K562 (cell line): ENCODE data around the gene TRAF3IP3. TPM values are rescaled to one million over a fixed set of nuclear protein-coding genes. Genes with fewer than 3 reads are reported as not detected.

Source experiments
- ATAC-seq: fragments of 200-7000 bp; cut with Tn5 transposase; 3 replicates; pipeline ENCODE4 v1.9.1; 2020; ENCODE audit warnings: moderate library complexity
- BruUV-seq: library from RNA; stranded (reverse); fragments of 400-500 nt; replicated peaks from 2 replicates; lab custom pipeline; 2021; lab: Mats Ljungman, UMichigan
- CTCF ChIA-PET: fragments of 300-600 bp; formaldehyde crosslinking; extraction: SDS; loops from one replicate; lab custom pipeline; 2021; ENCODE audit warnings: low intra/inter-chr PET ratio; lab: Yijun Ruan, JAX
- POLR2A ChIA-PET: fragments of 300-600, 350-650 bp; sonication (Branson Sonifier 250); formaldehyde crosslinking; extraction: SDS; loops from one replicate; lab custom pipeline; 2021; ENCODE audit warnings: antibody characterized with exemption, inconsistent platforms; lab: Yijun Ruan, JAX
- DNase-seq, 4 experiments: peaks; one replicate each; pipeline versions ENCODE4 v3.0.0 to v3.0.0-alpha.2; 2011 to 2018; ENCODE audit warnings: low spot score in 3 of 4, mixed read lengths in 3 of 4; ENCODE audit errors: extremely low read depth in 1 of 4
- FAIRE-seq: peaks from 2 replicates; lab custom pipeline; 2011; peaks lifted over from hg19 to GRCh38; lab: Jason Lieb, UNC
- H2AFZ ChIP-seq: 2 replicates; pipeline ENCODE4 v1.6.0; 2011; ENCODE audit warnings: low read depth, low read length, control low read depth, inconsistent platforms
- H3K27ac ChIP-seq: fragments of 200-600 bp; 3 replicates; pipeline ENCODE4 v1.8.0; 2011; ENCODE audit warnings: low read depth, mild to moderate bottlenecking, control low read depth, inconsistent platforms, low read length, moderate library complexity, mixed read lengths; ENCODE audit errors: extremely low read depth
- H3K27me3 ChIP-seq, 2 experiments: fragments of 300-600 bp in 1 of 2; 2 replicates in 1 of 2; 3 replicates in 1 of 2; pipeline versions ENCODE4 v1.6.0 to v1.8.0; 2011; ENCODE audit warnings: inconsistent platforms in 2 of 2, low read length in 2 of 2, mild to moderate bottlenecking in 1 of 2, mixed read lengths in 1 of 2, moderate library complexity in 1 of 2; ENCODE audit not compliant: control insufficient read depth in 2 of 2, insufficient read depth in 2 of 2
- H3K36me3 ChIP-seq: fragments of 300-600 bp; 3 replicates; pipeline ENCODE4 v1.8.0; 2011; ENCODE audit warnings: mild to moderate bottlenecking, low read length, inconsistent platforms; ENCODE audit not compliant: control insufficient read depth, insufficient read depth
- H3K4me1 ChIP-seq, 2 experiments: fragments of 200-600 bp in 1 of 2; replicated peaks in 1 of 2; 2 replicates in 1 of 2; 3 replicates in 1 of 2; pipeline versions ENCODE4 v1.5.1 to v1.8.0; 2011; ENCODE audit warnings: inconsistent platforms in 2 of 2, low read length in 2 of 2, mild to moderate bottlenecking in 1 of 2, mixed read lengths in 1 of 2, moderate library complexity in 1 of 2; ENCODE audit not compliant: control insufficient read depth in 2 of 2, insufficient read depth in 2 of 2
- H3K4me2 ChIP-seq: 2 replicates; pipeline ENCODE4 v1.6.1; 2011; ENCODE audit warnings: low read length, control low read depth, inconsistent platforms, mixed read lengths; ENCODE audit not compliant: insufficient read depth
- H3K4me3 ChIP-seq: fragments of 200-600 bp; sonication (generic), shearing (Covaris generic); 2 replicates; pipeline ENCODE4 v1.5.1; 2016; ENCODE audit warnings: control low read depth, inconsistent platforms
- H3K79me2 ChIP-seq: fragments of 200-600 bp; 3 replicates; pipeline ENCODE4 v1.8.0; 2011; ENCODE audit warnings: low read length, inconsistent platforms; ENCODE audit not compliant: control insufficient read depth, insufficient read depth
- H3K9ac ChIP-seq, 2 experiments: 2 replicates each; pipeline versions ENCODE4 v1.6.0 to v1.6.1; 2011; ENCODE audit warnings: low read depth in 2 of 2, low read length in 2 of 2, control low read depth in 1 of 2, inconsistent platforms in 1 of 2, mild to moderate bottlenecking in 1 of 2, mixed read lengths in 1 of 2; ENCODE audit not compliant: insufficient read depth in 1 of 2
- H3K9me1 ChIP-seq: one replicate; pipeline ENCODE4 v1.6.0; 2011; ENCODE audit warnings: inconsistent platforms, mild to moderate bottlenecking, low read length, moderate library complexity; ENCODE audit not compliant: control insufficient read depth, insufficient read depth
- H3K9me3 ChIP-seq: replicated peaks from 2 replicates; pipeline ENCODE4 v1.5.1; 2011; ENCODE audit warnings: low read depth, low read length, inconsistent platforms; ENCODE audit not compliant: control insufficient read depth, insufficient read depth
- H4K20me1 ChIP-seq: replicated peaks from 2 replicates; pipeline ENCODE4 v1.6.1; 2011; ENCODE audit warnings: low read length, inconsistent platforms, mixed read lengths; ENCODE audit not compliant: control insufficient read depth, insufficient read depth
- BACH1 ChIP-seq: fragments of 200-800 bp; sonication (Bioruptor generic); IDR thresholded peaks from 2 replicates; pipeline ENCODE4 v1.6.1; 2016; ENCODE audit warnings: missing genetic modification characterization, missing compliant biosample characterization
- CHAMP1 ChIP-seq: fragments of 450-650 bp; IDR thresholded peaks from 2 replicates; pipeline ENCODE4 v1.6.1; 2016; ENCODE audit warnings: mild to moderate bottlenecking
- ELK3 ChIP-seq: fragments of 450-650 bp; formaldehyde crosslinking; IDR thresholded peaks from 2 replicates; pipeline ENCODE4 v1.4.0; 2020; ENCODE audit warnings: mild to moderate bottlenecking
- KDM2B ChIP-seq: fragments of 250-450 bp; sonication (Bioruptor Pico); IDR thresholded peaks from 2 replicates; pipeline ENCODE4 v1.8.0; 2021; ENCODE audit warnings: mild to moderate bottlenecking, moderate library complexity
- MNT ChIP-seq, 2 experiments: fragments of 450-650 bp; conservative IDR thresholded peaks; 2 replicates each; pipeline ENCODE4 v1.6.1; 2017; ENCODE audit warnings: mild to moderate bottlenecking in 2 of 2, moderate library complexity in 2 of 2
- NONO ChIP-seq, 2 experiments: fragments of 200-400 bp in 1 of 2; fragments of 450-650 bp in 1 of 2; formaldehyde crosslinking in 1 of 2; IDR thresholded peaks; 2 replicates each; pipeline ENCODE4 v1.6.1; 2017; ENCODE audit warnings: low read depth in 2 of 2, mild to moderate bottlenecking in 2 of 2, moderate library complexity in 2 of 2, low read length in 1 of 2
- NUFIP1 ChIP-seq: fragments of 450-650 bp; IDR thresholded peaks from 2 replicates; pipeline ENCODE4 v1.6.1; 2018; ENCODE audit not compliant: partially characterized antibody
- PTTG1 ChIP-seq: fragments of 450-650 bp; IDR thresholded peaks from 2 replicates; pipeline ENCODE4 v1.6.1; 2016; ENCODE audit warnings: low read depth, mild to moderate bottlenecking, missing genetic modification characterization, missing compliant biosample characterization
- RNF2 ChIP-seq: sonication (generic); IDR thresholded peaks from 2 replicates; pipeline ENCODE4 v1.6.1; 2016
- ZNF511 ChIP-seq: sonication (generic); formaldehyde crosslinking; IDR thresholded peaks from 2 replicates; pipeline ENCODE4 v1.8.0; 2022; ENCODE audit warnings: mild to moderate bottlenecking, missing genetic modification reagents
- WGBS: fragments of 100-300 bp; shearing (Covaris generic); methylation state at CpG from one replicate; pipeline ENCODE4 v1.1.6; 2016; ENCODE audit warnings: low coverage, mixed read lengths; ENCODE audit not compliant: insufficient coverage; ENCODE audit errors: missing lambda C conversion rate; 5-methylcytosine and 5-hydroxymethylcytosine counted together
- in situ Hi-C: fragments of 300-500 bp; cut with MboI; formaldehyde crosslinking; loops from 4 replicates; pipeline ENCODE4 v1.15.0; 2018; ENCODE audit warnings: inconsistent platforms, mixed read lengths
- intact Hi-C: fragments of 100-400 bp; cut with micrococcal nuclease; formaldehyde crosslinking; loops from 2 replicates; pipeline ENCODE4 v1.14.2; 2022
- polyA plus RNA-seq, 8 experiments: library from polyadenylated mRNA; depleted of rRNA in 4 of 8; stranded (reverse) in 5 of 8; unstranded in 3 of 8; fragments of >200 nt; fragmentation: Nextera tagmentation in 2 of 8; fragmentation: Illumina TruSeq in 1 of 8; extraction: Ambion mirVana in 2 of 8; extraction: Trizol in 1 of 8; gene quantifications; 2 replicates each; pipeline versions ENCODE4 v1.2.1 to v1.2.3, GENCODE V29; 2011 to 2014; ENCODE audit warnings: inconsistent platforms in 1 of 8, missing spikeins in 1 of 8
- total RNA-seq, 7 experiments: library from RNA; depleted of rRNA in 6 of 7; stranded (reverse); fragments of >200 nt in 6 of 7; fragmentation: Illumina TruSeq in 2 of 7; extraction: Trizol in 2 of 7; gene quantifications; 2 replicates each; pipeline versions ENCODE4 v1.2.1 to v1.2.3, GENCODE V29; 2011 to 2021; ENCODE audit warnings: low replicate concordance in 1 of 7

TRAF3IP3 gene
- total and polyA plus RNA-seq, 9 of the 15 experiments (the other 6 are each of a cell fraction or from before 2014, with no cell fraction given) = 0.06 to 1.1 (median 0.31) TPM

- H3K9me3 ChIP-seq = no peaks in the 10 kb centered on the region
- ChIA-PET CTCF (no interaction called here), POLR2A (interaction anchor here (1.1 kb wide), 1 partner anchor 14 kb away, joined by 5 read pairs; the partner anchor contains the start of gene UTP25)
- no TSS peak for BruUV-seq
- no peaks in the 10 kb centered on the region for H3K79me2 ChIP-seq
- no peak for ATAC-seq
- no peaks in the 10 kb centered on the region for H3K9me1 ChIP-seq
- no peak for DNase-seq
- no peak for TF ChIP-seq MNT (conservative IDR thresholded peaks at IDR 0.05)
- in situ Hi-C loops (no loop called here), intact Hi-C loops (no loop called here)
- no peaks in the 10 kb centered on the region for H3K36me3 ChIP-seq
- no peak overlapping the region for H3K4me2 ChIP-seq
- peaks cover 0 to 3% of the 10 kb centered on the region in 2 experiments; a peak in 1 of 5 replicates for H3K27me3 ChIP-seq
- no peak overlapping the region for H3K27ac ChIP-seq
- no peak for FAIRE-seq
- no peaks in the 10 kb centered on the region for H4K20me1 ChIP-seq
- H2AFZ ChIP-seq = no peak overlapping the region
- no peak overlapping the region for H3K9ac ChIP-seq
- H3K4me1 ChIP-seq = no peaks in the 10 kb centered on the region; a peak in 1 of 5 replicates
- no peak overlapping the region for H3K4me3 ChIP-seq
- WGBS = 55% methylated on average over 4 of the region's 4 CpGs
These were observed 58.0 kb downstream of the TRAF3IP3 start for GRCh38 chr1:209813902-209814301.

GRCh38 chr1:209815490-209815889 lies 59.6 kb downstream of the TRAF3IP3 start:
- in situ Hi-C loops = no loop called here
- CTCF ChIA-PET = no interaction called here
- POLR2A ChIA-PET = interaction anchor here (1.0 to 1.3 kb wide), 2 partner anchors 8 to 10 kb away, joined by 5 to 6 read pairs; partner anchors contain the start of gene IRF6
- Histone ChIP-seq H3K27me3 (peaks cover 0 to 8% of the 10 kb centered on the region in 2 experiments; a peak in 2 of 5 replicates), H3K4me1 (no peaks in the 10 kb centered on the region; a peak in 1 of 5 replicates), H3K4me3 (no peak overlapping the region), H3K9me3 (no peaks in the 10 kb centered on the region), H3K9ac (no peak overlapping the region), H3K79me2 (no peaks in the 10 kb centered on the region), H3K27ac (no peak overlapping the region), H3K9me1 (no peaks in the 10 kb centered on the region), H3K4me2 (no peak overlapping the region), H3K36me3 (no peaks in the 10 kb centered on the region), H4K20me1 (no peaks in the 10 kb centered on the region), H2AFZ (no peak overlapping the region)
- WGBS = 48% methylated on average over 3 of the region's 3 CpGs
- intact Hi-C loops = no loop called here
- ATAC-seq (no peak), FAIRE-seq (peak; percentile 57), DNase-seq (no peak)
- no TSS peak for BruUV-seq
- no peak for TF ChIP-seq PTTG1 (tag)
- TF ChIP-seq ELK3 (CRISPR knock-in tag) = no peak
- TF ChIP-seq KDM2B (CRISPR knock-in tag) = no peak
- TF ChIP-seq ZNF511 (CRISPR knock-in tag) = no peak
- no peak for TF ChIP-seq RNF2
- no peak for TF ChIP-seq NUFIP1
- no peak for TF ChIP-seq NONO (IDR thresholded peaks at IDR 0.05; ENCODE audit: low read depth in 2 of 2, low read length in 1 of 2)
- TF ChIP-seq CHAMP1 = no peak
- no peak for TF ChIP-seq BACH1 (tag)
